RWPE2 (cell line): Measurements from ENCODE around the gene SPIRE2.
"Not testable (repeated sequence)": the region's sequence is repeated elsewhere in the genome, so short reads cannot be mapped to it uniquely, and the experiment has no call there.

ENCODE experiments used
- ATAC-seq: fragments of 200-7000 bp; cut with Tn5 transposase; 3 replicates; pipeline ENCODE4 v1.9.1; 2021; ENCODE audit warnings: low read depth
- DNase-seq: peaks from one replicate; pipeline ENCODE4 v3.0.0-alpha.2; 2020; ENCODE audit warnings: low spot score
- H3K27ac ChIP-seq: fragments of 450-650 bp; 2 replicates; pipeline ENCODE4 v1.5.1; 2017; ENCODE audit warnings: mild to moderate bottlenecking; ENCODE audit not compliant: poor library complexity, severe bottlenecking
- H3K27me3 ChIP-seq: fragments of 250-450 bp; sonication (Bioruptor Pico); 2 replicates; pipeline ENCODE4 v1.5.1; 2021; ENCODE audit warnings: mild to moderate bottlenecking, moderate library complexity; ENCODE audit not compliant: insufficient read depth, poor library complexity, severe bottlenecking
- H3K36me3 ChIP-seq: fragments of 250-450 bp; sonication (Bioruptor Pico); 2 replicates; pipeline ENCODE4 v1.5.1; 2020; ENCODE audit warnings: low read depth, mild to moderate bottlenecking, moderate library complexity
- H3K4me1 ChIP-seq: fragments of 250-450 bp; sonication (Bioruptor Pico); 2 replicates; pipeline ENCODE4 v1.5.1; 2021; ENCODE audit warnings: mild to moderate bottlenecking, moderate library complexity; ENCODE audit not compliant: insufficient read depth, poor library complexity, severe bottlenecking
- H3K4me3 ChIP-seq: fragments of 250-450 bp; sonication (Bioruptor Pico); 2 replicates; pipeline ENCODE4 v1.5.1; 2021; ENCODE audit warnings: mild to moderate bottlenecking, moderate library complexity; ENCODE audit not compliant: severe bottlenecking
- H3K9me3 ChIP-seq: fragments of 250-450 bp; sonication (Bioruptor Pico); 2 replicates; pipeline ENCODE4 v1.5.1; 2021; ENCODE audit warnings: mild to moderate bottlenecking, moderate library complexity; ENCODE audit not compliant: severe bottlenecking
- TF ChIP-seq, protein P1 (sequence below): fragments of 450-650 bp; IDR thresholded peaks from one replicate; pipeline ENCODE4 v1.5.1; 2017; ENCODE audit warnings: mild to moderate bottlenecking, moderate library complexity; ENCODE audit not compliant: poor library complexity, severe bottlenecking

Gene SPIRE2, protein sequence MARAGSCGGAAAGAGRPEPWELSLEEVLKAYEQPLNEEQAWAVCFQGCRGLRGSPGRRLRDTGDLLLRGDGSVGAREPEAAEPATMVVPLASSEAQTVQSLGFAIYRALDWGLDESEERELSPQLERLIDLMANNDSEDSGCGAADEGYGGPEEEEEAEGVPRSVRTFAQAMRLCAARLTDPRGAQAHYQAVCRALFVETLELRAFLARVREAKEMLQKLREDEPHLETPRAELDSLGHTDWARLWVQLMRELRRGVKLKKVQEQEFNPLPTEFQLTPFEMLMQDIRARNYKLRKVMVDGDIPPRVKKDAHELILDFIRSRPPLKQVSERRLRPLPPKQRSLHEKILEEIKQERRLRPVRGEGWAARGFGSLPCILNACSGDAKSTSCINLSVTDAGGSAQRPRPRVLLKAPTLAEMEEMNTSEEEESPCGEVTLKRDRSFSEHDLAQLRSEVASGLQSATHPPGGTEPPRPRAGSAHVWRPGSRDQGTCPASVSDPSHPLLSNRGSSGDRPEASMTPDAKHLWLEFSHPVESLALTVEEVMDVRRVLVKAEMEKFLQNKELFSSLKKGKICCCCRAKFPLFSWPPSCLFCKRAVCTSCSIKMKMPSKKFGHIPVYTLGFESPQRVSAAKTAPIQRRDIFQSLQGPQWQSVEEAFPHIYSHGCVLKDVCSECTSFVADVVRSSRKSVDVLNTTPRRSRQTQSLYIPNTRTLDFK

DNA sequence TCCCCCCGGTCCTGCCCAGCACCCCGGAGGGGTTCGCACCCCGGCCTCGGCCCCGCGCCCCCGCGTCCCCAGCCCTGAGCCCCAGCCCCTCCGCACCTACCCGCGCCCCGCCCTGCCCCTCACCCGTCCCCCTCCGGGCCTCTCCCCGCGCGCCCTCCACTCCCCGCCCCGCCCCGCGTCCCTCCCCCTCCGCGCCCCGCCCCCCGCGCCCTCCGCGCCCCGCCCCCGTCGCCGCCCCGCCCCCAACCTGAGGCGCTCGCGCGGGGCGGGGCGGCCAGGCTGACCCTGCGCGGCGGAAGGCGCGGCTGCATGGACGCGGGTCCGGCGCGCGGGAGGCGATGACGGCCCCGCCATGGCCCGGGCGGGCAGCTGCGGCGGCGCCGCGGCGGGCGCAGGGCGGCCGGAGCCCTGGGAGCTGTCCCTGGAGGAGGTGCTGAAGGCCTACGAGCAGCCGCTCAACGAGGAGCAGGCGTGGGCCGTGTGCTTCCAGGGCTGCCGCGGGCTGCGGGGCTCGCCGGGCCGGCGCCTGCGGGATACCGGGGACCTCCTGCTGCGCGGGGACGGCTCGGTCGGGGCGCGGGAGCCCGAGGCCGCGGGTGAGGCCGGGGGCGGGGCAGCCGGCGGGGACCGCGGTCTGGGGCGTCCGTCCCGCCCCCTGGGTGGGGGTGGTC lies at the start of gene SPIRE2:
Gene SPIRE2 (plus strand): TSS at position 277 of the 671 bp plus-strand sequence. CDS start 76 bp downstream, at position 353.
- no peaks in the 10 kb centered on the region for H3K4me1 ChIP-seq
- H3K27ac ChIP-seq, result peak within 1 kb of the TSS; percentile 10
- DNase-seq (no peak), ATAC-seq (peak; percentile 64)
- H3K36me3 ChIP-seq, result no peaks in the 10 kb centered on the region
- H3K9me3 ChIP-seq, result no peaks in the 10 kb centered on the region
- no peaks in the 10 kb centered on the region for H3K27me3 ChIP-seq
- TF ChIP-seq, protein P1, sequence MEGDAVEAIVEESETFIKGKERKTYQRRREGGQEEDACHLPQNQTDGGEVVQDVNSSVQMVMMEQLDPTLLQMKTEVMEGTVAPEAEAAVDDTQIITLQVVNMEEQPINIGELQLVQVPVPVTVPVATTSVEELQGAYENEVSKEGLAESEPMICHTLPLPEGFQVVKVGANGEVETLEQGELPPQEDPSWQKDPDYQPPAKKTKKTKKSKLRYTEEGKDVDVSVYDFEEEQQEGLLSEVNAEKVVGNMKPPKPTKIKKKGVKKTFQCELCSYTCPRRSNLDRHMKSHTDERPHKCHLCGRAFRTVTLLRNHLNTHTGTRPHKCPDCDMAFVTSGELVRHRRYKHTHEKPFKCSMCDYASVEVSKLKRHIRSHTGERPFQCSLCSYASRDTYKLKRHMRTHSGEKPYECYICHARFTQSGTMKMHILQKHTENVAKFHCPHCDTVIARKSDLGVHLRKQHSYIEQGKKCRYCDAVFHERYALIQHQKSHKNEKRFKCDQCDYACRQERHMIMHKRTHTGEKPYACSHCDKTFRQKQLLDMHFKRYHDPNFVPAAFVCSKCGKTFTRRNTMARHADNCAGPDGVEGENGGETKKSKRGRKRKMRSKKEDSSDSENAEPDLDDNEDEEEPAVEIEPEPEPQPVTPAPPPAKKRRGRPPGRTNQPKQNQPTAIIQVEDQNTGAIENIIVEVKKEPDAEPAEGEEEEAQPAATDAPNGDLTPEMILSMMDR, result no peak
- peak within 1 kb of the TSS; percentile 85 for H3K4me3 ChIP-seq

DNA sequence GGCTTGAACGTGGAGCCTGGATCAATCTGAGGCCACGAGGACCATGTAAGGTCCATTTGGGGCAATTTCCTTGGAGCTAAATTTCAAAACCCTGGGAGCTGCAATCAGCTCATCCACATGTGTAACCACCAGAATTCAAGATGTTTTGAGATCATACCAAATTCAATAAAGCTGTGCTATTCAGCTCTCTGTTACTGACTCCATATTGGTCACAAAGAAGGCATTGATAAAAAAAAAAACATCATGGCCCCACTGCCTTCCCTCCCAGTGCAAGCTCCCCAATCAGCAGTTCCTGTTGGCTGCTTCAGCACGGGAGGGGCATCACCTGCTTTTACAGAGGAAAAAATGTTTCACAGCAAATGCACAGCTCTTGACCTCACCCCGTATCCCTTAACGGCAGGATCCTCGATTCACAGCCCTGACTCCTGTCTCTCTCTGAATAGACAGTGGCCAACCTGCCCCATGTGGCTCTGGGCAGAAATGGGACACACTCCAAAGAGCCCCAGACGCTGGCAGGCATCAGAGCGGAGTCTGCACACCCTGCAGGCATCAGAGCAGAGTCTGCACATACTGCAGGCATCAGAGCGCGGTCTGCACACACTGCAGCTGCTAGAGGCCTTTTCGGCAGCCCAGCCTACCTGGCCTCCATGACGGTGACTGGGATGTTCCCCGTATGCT lies 48.9 kb upstream of the SPIRE2 start:
- H3K27ac ChIP-seq, result no peak overlapping the region
- DNase-seq (no peak), ATAC-seq (no peak)
- H3K36me3 ChIP-seq, result peaks cover 70% of the 10 kb centered on the region
- TF ChIP-seq, protein P1, result no peak
- H3K4me1 ChIP-seq, result no peaks in the 10 kb centered on the region
- no peaks in the 10 kb centered on the region for H3K9me3 ChIP-seq
- H3K4me3 ChIP-seq, result no peak overlapping the region
- H3K27me3 ChIP-seq, result no peaks in the 10 kb centered on the region

DNA sequence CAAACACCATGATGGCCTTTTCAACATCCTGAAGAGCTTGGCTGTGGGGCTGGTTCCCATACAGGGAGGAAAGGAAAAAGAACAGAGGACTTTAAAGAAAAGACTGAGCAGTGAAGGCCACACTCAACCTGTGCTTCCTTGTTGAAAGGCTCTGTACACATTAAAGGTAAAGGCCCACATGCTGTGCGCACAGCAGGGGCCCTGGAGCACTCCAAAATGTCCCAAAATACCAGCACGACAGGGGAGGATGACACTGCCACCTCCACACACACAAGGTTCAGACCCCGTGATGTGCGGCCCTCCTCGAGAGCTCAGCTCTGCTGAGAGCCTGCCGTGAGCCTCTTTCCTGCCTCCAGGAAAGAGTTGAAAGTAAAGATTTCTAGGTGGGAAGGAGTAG lies 48.4 kb upstream of the SPIRE2 start:
- Histone ChIP-seq H3K36me3 (peaks cover 73% of the 10 kb centered on the region), H3K27me3 (no peaks in the 10 kb centered on the region), H3K9me3 (no peaks in the 10 kb centered on the region), H3K4me3 (no peak overlapping the region), H3K27ac (no peak overlapping the region), H3K4me1 (no peaks in the 10 kb centered on the region)
- ATAC-seq, result no peak
- TF ChIP-seq, protein P1, result no peak
- no peak for DNase-seq

DNA sequence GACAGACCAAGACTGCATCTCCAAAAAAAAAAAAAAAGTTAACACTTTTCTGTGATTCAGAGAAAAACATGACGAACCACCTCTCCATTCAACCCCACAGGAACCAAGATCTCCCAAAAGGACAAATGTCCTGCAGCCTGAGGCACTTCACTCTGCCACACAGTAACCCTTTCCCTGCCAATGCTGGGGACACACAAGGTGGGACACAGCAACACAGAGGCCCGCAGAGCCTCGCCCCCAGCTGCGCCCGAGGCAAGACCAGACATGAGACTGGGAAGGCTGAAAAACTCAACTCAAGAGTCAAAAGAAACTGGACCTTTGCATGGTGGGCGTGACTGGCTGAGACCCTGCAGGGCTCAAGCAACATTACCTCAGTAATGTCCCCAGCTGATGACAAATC lies 45.8 kb upstream of the SPIRE2 start:
- TF ChIP-seq, protein P1, result no peak
- Histone ChIP-seq H3K27ac (no peak overlapping the region), H3K4me1 (no peaks in the 10 kb centered on the region), H3K9me3 (no peaks in the 10 kb centered on the region), H3K27me3 (no peaks in the 10 kb centered on the region), H3K4me3 (no peak overlapping the region), H3K36me3 (peaks cover 73% of the 10 kb centered on the region)
- ATAC-seq, result no peak
- no peak for DNase-seq

DNA sequence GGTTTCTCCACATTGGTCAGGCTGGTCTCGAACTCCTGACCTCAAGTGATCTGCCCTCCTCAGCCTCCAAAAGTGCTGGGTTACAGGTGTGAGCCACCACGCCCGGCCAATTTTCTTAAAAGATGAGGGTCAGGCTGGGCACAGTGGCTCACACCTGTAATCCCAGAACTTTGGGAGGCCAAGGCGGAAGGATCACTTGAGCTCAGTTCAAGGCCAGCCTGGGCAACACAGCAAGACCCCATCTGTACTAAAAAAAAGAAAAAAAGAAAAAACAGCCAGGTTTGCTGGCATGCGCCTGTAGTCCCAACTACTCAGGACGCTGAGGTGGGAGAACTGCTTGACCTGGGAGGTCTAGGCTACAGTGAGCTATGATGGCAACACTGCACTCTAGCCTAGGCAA lies 44.3 kb upstream of the SPIRE2 start:
- H3K27ac ChIP-seq, H3K27me3 ChIP-seq, DNase-seq, H3K9me3 ChIP-seq, ATAC-seq, H3K4me1 ChIP-seq, H3K4me3 ChIP-seq: not testable (repeated sequence)
- peaks cover 75% of the 10 kb centered on the region for H3K36me3 ChIP-seq
